WTC11 (cell line): ENCODE measurements around the gene LHPP. TPM values are rescaled to one million over a fixed set of nuclear protein-coding genes. Genes with fewer than 3 reads are reported as not detected.

Source experiments
- ATAC-seq: fragments of 200-7000 bp; cut with Tn5 transposase; 2 replicates; pipeline ENCODE4 v1.10.0; 2021; ENCODE audit warnings: mild to moderate bottlenecking, moderate library complexity
- CTCF ChIA-PET: fragments of 300-600 bp; sonication (Branson Sonifier 250); formaldehyde crosslinking; loops from one replicate; lab custom pipeline; 2021; ENCODE audit warnings: antibody characterized with exemption; lab: Charles Lee
- POLR2A ChIA-PET: fragments of 350-600 bp; sonication (Branson Sonifier 250); formaldehyde crosslinking; loops from one replicate; lab custom pipeline; 2021; ENCODE audit warnings: antibody characterized with exemption; lab: Charles Lee
- DNase-seq: peaks from one replicate; pipeline ENCODE4 v3.0.0; 2021; ENCODE audit warnings: low spot score
- H3K27ac Mint-ChIP-seq: 2 replicates; pipeline ENCODE4 v1.8.0; 2021; ENCODE audit warnings: mixed read lengths
- H3K27me3 Mint-ChIP-seq: 2 replicates; pipeline ENCODE4 v1.8.0; 2021; ENCODE audit warnings: low read depth, mild to moderate bottlenecking, moderate library complexity, mixed read lengths
- H3K36me3 Mint-ChIP-seq: 2 replicates; pipeline ENCODE4 v1.8.0; 2021; ENCODE audit warnings: mixed read lengths
- H3K4me1 Mint-ChIP-seq: 2 replicates; pipeline ENCODE4 v1.8.0; 2022; ENCODE audit warnings: mixed read lengths
- H3K4me3 Mint-ChIP-seq: 2 replicates; pipeline ENCODE4 v1.8.0; 2021; ENCODE audit warnings: mild to moderate bottlenecking, moderate library complexity, mixed read lengths
- H3K9me3 Mint-ChIP-seq: 2 replicates; pipeline ENCODE4 v1.8.0; 2021; ENCODE audit warnings: mixed read lengths
- CREB1 ChIP-seq: sonication (generic); formaldehyde crosslinking; IDR thresholded peaks from 2 replicates; pipeline ENCODE4 v1.8.0; 2023; ENCODE audit warnings: mild to moderate bottlenecking, missing genetic modification reagents
- E2F1 ChIP-seq: sonication (generic); formaldehyde crosslinking; IDR thresholded peaks from 2 replicates; pipeline ENCODE4 v1.8.0; 2022; ENCODE audit warnings: mild to moderate bottlenecking, missing genetic modification reagents
- ELF4 ChIP-seq: sonication (generic); formaldehyde crosslinking; IDR thresholded peaks from 2 replicates; pipeline ENCODE4 v1.8.1; 2022; ENCODE audit warnings: low read depth, mild to moderate bottlenecking, moderate library complexity, missing genetic modification reagents
- FOXK1 ChIP-seq: sonication (generic); formaldehyde crosslinking; IDR thresholded peaks from 2 replicates; pipeline ENCODE4 v1.8.0; 2022; ENCODE audit warnings: mild to moderate bottlenecking, moderate library complexity, missing genetic modification reagents
- FOXP1 ChIP-seq: sonication (generic); formaldehyde crosslinking; IDR thresholded peaks from 2 replicates; pipeline ENCODE4 v1.8.0; 2022; ENCODE audit warnings: missing genetic modification reagents, mild to moderate bottlenecking, moderate library complexity, borderline replicate concordance
- GABPB1 ChIP-seq: sonication (generic); formaldehyde crosslinking; IDR thresholded peaks from 2 replicates; pipeline ENCODE4 v1.8.1; 2023; ENCODE audit warnings: mild to moderate bottlenecking, missing genetic modification reagents
- MLX ChIP-seq: sonication (generic); formaldehyde crosslinking; IDR thresholded peaks from 2 replicates; pipeline ENCODE4 v1.8.1; 2023; ENCODE audit warnings: mild to moderate bottlenecking, missing genetic modification reagents, moderate library complexity
- MYBL2 ChIP-seq: sonication (generic); formaldehyde crosslinking; IDR thresholded peaks from 2 replicates; pipeline ENCODE4 v1.8.1; 2023; ENCODE audit warnings: mild to moderate bottlenecking, moderate library complexity, missing genetic modification reagents
- NFATC4 ChIP-seq: fragments of 250-450 bp; sonication (Bioruptor Pico); IDR thresholded peaks from 2 replicates; pipeline ENCODE4 v1.9.0; 2021; ENCODE audit warnings: mild to moderate bottlenecking
- ZBTB43 ChIP-seq: sonication (generic); formaldehyde crosslinking; IDR thresholded peaks from 2 replicates; pipeline ENCODE4 v1.8.1; 2023; ENCODE audit warnings: mild to moderate bottlenecking, missing genetic modification reagents
- ZNF317 ChIP-seq: sonication (generic); formaldehyde crosslinking; IDR thresholded peaks from 2 replicates; pipeline ENCODE4 v1.8.1; 2023; ENCODE audit warnings: low read depth, mild to moderate bottlenecking, moderate library complexity, missing genetic modification reagents, borderline replicate concordance
- ZNF396 ChIP-seq: fragments of 250-450 bp; sonication (Bioruptor Pico); IDR thresholded peaks from 2 replicates; pipeline ENCODE4 v1.8.0; 2021; ENCODE audit warnings: mild to moderate bottlenecking, moderate library complexity, borderline replicate concordance
- ZNF425 ChIP-seq: fragments of 250-450 bp; sonication (Bioruptor Pico); conservative IDR thresholded peaks from 2 replicates; pipeline ENCODE4 v1.9.0; 2021; ENCODE audit warnings: mild to moderate bottlenecking
- total RNA-seq: library from RNA; stranded (reverse); gene quantifications from 3 replicates; pipeline ENCODE4 v1.2.3, GENCODE V29; 2021

Gene LHPP
- total RNA-seq, 1 experiment from 2014 or later, result 33.2 TPM

GRCh38 chr10:124557648-124558338 is 96.2 kb downstream of the LHPP start:
- ATAC-seq (no peak), DNase-seq (no peak)
- H3K4me1 Mint-ChIP-seq, result no peaks in the 10 kb centered on the region
- CTCF ChIA-PET, result interaction anchor here (1.0 to 1.1 kb wide), 2 partner anchors 8 to 12 kb away, joined by 3 to 5 read pairs; no protein-coding TSS in a partner anchor
- H3K27me3 Mint-ChIP-seq, result no peaks in the 10 kb centered on the region
- no peak overlapping the region for H3K4me3 Mint-ChIP-seq
- H3K9me3 Mint-ChIP-seq, result peaks cover 4% of the 10 kb centered on the region
- POLR2A ChIA-PET, result interaction anchor here (0.5 kb wide), 1 partner anchor 200 kb away, joined by 3 read pairs; no protein-coding TSS in a partner anchor
- no peak for TF ChIP-seq E2F1 (CRISPR knock-in tag)
- TF ChIP-seq ELF4 (CRISPR knock-in tag), result no peak
- TF ChIP-seq MYBL2, result no peak
- no peak for TF ChIP-seq MLX
- TF ChIP-seq FOXK1 (CRISPR knock-in tag), result no peak
- no peak for TF ChIP-seq ZNF396 (CRISPR knock-in tag)
- no peak for TF ChIP-seq ZBTB43 (CRISPR knock-in tag)
- no peak for TF ChIP-seq CREB1 (CRISPR knock-in tag)
- TF ChIP-seq ZNF425 (CRISPR knock-in tag), result no peak
- no peak for TF ChIP-seq GABPB1 (CRISPR knock-in tag)
- no peak for TF ChIP-seq NFATC4 (CRISPR knock-in tag)
- TF ChIP-seq FOXP1 (CRISPR knock-in tag), result no peak
- no peaks in the 10 kb centered on the region; the same call in 1 of the 2 replicates for H3K36me3 Mint-ChIP-seq
- H3K27ac Mint-ChIP-seq, result no peak overlapping the region; the same call in 1 of the 2 replicates

- DNase-seq (peak; percentile 8), ATAC-seq (no peak)
- H3K27ac Mint-ChIP-seq, result no peak overlapping the region; the same call in 1 of the 2 replicates
- TF ChIP-seq ZNF317 (CRISPR knock-in tag) (no peak), FOXP1 (CRISPR knock-in tag) (0 out of 2 replicates have a peak, but pooled peaks have one; percentile 32)
- peaks cover 4% of the 10 kb centered on the region for H3K9me3 Mint-ChIP-seq
- H3K4me3 Mint-ChIP-seq, result no peak overlapping the region
- CTCF ChIA-PET, result no interaction called here
- no peaks in the 10 kb centered on the region; the same call in 1 of the 2 replicates for H3K36me3 Mint-ChIP-seq
- no peaks in the 10 kb centered on the region for H3K27me3 Mint-ChIP-seq
- H3K4me1 Mint-ChIP-seq, result no peaks in the 10 kb centered on the region
- POLR2A ChIA-PET, result interaction anchor here (0.6 kb wide), 1 partner anchor 18 kb away, joined by 3 read pairs; no protein-coding TSS in a partner anchor
These were observed 97.0 kb downstream of the LHPP start for GRCh38 chr10:124558339-124559321.
